Tibial nerve (tissue), 4 donors: ENCODE data around the gene MRTFA. TPM values are rescaled to one million over a fixed set of nuclear protein-coding genes. Genes with fewer than 3 reads are reported as not detected.

Experiments used
- DNase-seq, 2 donors: peaks; one replicate each; pipeline ENCODE4 v3.0.0-alpha.2; 2019; ENCODE audit warnings: low spot score in 2 of 2
- H3K27ac ChIP-seq, 4 donors: fragments of 200-600 bp; sonication (generic) in 3 of 4; one replicate each; pipeline ENCODE4 v1.5.1; 2017 to 2019; ENCODE audit warnings: mild to moderate bottlenecking in 1 of 4
- H3K27me3 ChIP-seq, 2 donors: fragments of 200-600 bp; sonication (generic) in 1 of 2; one replicate each; pipeline versions ENCODE4 v1.5.1 to v1.6.0; 2017 to 2019
- H3K36me3 ChIP-seq, 3 donors: fragments of 200-600 bp; sonication (generic); one replicate each; pipeline ENCODE4 v1.5.1; 2018 to 2019
- H3K4me1 ChIP-seq, 4 donors: fragments of 200-600 bp; sonication (generic) in 3 of 4; one replicate each; pipeline ENCODE4 v1.5.1; 2017 to 2019
- H3K4me3 ChIP-seq, 4 donors: fragments of 200-600 bp; sonication (generic) in 3 of 4; one replicate each; pipeline ENCODE4 v1.5.1; 2017 to 2019; ENCODE audit warnings: mild to moderate bottlenecking in 1 of 4, moderate library complexity in 1 of 4
- H3K9me3 ChIP-seq, 4 donors: fragments of 200-600 bp; sonication (generic) in 3 of 4; one replicate each; pipeline ENCODE4 v1.5.1; 2017 to 2019
- EP300 ChIP-seq, 2 donors: sonication (generic); formaldehyde crosslinking; IDR thresholded peaks; one replicate each; pipeline ENCODE4 v1.6.1; 2017; ENCODE audit warnings: antibody characterized with exemption in 2 of 2, mild to moderate bottlenecking in 1 of 2
- POLR2A ChIP-seq, 2 donors: fragments of 450-650 bp; IDR thresholded peaks; one replicate each; pipeline ENCODE4 v1.6.1; 2017; ENCODE audit warnings: antibody characterized with exemption in 2 of 2, mild to moderate bottlenecking in 2 of 2, moderate library complexity in 2 of 2
- WGBS, 2 donors: methylation state at CpG; one replicate each; pipeline ENCODE4 v1.1.5; 2018; 5-methylcytosine and 5-hydroxymethylcytosine counted together
- total RNA-seq, 4 donors: library from RNA; depleted of rRNA; stranded (reverse); fragments of >200 nt; gene quantifications; one replicate each; pipeline ENCODE4 v1.1.0, GENCODE V29; 2016
- TF ChIP-seq, protein P1 (sequence below), 5 experiments: fragments of 200-600 bp in 3 of 5; fragments of 450-650 bp in 2 of 5; sonication (generic) in 3 of 5; IDR thresholded peaks; one replicate each; pipeline ENCODE4 v1.5.1; 2016 to 2019; ENCODE audit warnings: antibody characterized with exemption in 5 of 5, mild to moderate bottlenecking in 3 of 5, moderate library complexity in 2 of 5

Gene MRTFA
- total RNA-seq, 4 donors from 2014 or later, result 69.7 to 119 (median 104) TPM

DNA sequence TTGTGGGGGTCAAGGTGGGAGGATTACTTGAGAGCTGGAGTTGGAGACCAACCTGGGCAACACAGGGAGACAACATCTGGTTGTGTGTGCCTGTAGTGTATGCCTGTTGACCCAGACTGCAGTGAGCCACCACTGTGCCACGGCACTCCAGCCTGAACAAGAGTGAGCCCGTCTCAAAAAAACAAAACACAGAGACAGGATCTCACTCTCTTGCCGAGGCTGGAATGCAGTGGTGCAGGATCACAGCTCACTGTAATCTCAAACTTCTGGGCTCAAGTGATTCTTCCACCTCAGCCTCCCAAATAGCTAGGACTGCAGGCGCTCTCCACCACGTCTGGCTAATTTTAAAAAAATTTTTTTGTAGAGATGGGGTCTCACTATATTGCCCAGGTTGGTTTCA lies 153.6 kb downstream of the MRTFA start:
- TF ChIP-seq EP300 (IDR thresholded peaks at IDR 0.05) (no peak), POLR2A (IDR thresholded peaks at IDR 0.05) (no peak)
- TF ChIP-seq, protein P1, sequence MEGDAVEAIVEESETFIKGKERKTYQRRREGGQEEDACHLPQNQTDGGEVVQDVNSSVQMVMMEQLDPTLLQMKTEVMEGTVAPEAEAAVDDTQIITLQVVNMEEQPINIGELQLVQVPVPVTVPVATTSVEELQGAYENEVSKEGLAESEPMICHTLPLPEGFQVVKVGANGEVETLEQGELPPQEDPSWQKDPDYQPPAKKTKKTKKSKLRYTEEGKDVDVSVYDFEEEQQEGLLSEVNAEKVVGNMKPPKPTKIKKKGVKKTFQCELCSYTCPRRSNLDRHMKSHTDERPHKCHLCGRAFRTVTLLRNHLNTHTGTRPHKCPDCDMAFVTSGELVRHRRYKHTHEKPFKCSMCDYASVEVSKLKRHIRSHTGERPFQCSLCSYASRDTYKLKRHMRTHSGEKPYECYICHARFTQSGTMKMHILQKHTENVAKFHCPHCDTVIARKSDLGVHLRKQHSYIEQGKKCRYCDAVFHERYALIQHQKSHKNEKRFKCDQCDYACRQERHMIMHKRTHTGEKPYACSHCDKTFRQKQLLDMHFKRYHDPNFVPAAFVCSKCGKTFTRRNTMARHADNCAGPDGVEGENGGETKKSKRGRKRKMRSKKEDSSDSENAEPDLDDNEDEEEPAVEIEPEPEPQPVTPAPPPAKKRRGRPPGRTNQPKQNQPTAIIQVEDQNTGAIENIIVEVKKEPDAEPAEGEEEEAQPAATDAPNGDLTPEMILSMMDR (IDR thresholded peaks at IDR 0.05), result no peak
- 92% methylated on average over 5 of the region's 5 CpGs for WGBS, 2 donors
- Histone ChIP-seq H3K9me3 (no peaks in the 10 kb centered on the region), H3K4me1 (peaks cover 0 to 69% (median 26%) of the 10 kb centered on the region in 4 donors), H3K36me3 (peaks cover 0 to 3% (median 0%) of the 10 kb centered on the region in 3 donors), H3K27ac (no peak overlapping the region), H3K27me3 (no peaks in the 10 kb centered on the region), H3K4me3 (no peak overlapping the region)
- no peak for DNase-seq

DNA sequence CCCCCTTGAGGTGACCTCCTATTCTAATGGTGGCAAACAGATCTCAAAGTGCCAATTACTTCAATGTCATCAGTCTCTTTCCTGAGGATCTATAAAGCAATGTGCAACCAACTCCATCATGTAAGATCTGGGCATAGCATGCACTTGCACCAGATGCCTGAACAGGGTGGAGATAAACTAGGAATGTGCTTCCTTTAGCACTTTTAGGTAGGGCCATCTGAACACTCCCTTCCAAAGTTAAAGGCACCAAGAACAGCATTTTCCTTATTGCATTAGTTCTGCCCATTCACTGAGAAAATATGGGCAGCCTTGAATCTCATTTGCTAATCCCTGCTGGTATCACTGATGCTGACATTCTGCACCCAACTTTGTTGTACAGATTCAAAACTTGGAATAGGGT lies 154.1 kb downstream of the MRTFA start:
- no peak overlapping the region for H3K27ac ChIP-seq
- no peaks in the 10 kb centered on the region for H3K27me3 ChIP-seq
- no peak for DNase-seq
- peaks cover 0 to 3% (median 0%) of the 10 kb centered on the region in 3 donors for H3K36me3 ChIP-seq
- H3K4me3 ChIP-seq, result no peak overlapping the region
- H3K4me1 ChIP-seq, result peaks cover 0 to 70% (median 25%) of the 10 kb centered on the region in 4 donors
- H3K9me3 ChIP-seq, result no peaks in the 10 kb centered on the region
- no peak for TF ChIP-seq POLR2A (IDR thresholded peaks at IDR 0.05)
- TF ChIP-seq EP300 (IDR thresholded peaks at IDR 0.05), result no peak
- TF ChIP-seq, protein P1 (IDR thresholded peaks at IDR 0.05), result no peak

DNA sequence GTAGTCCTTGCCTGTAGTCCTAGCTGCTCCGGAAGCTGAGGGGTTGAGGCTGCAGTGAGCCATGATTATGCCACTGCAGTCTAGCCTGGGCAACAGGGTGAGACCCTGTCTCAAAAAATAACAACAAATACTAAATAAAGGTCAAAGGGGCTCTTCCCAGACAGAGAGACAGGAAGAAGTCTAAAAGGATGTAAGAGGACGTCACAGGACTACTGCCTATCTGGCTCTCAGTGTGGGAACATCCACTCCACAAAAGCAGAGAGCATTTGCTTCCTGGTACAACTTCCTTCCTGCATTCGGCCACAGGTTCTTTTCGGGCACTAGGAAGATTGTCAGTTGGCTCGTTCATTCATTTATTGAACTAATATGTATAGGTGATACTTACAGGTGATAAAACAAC lies 155.5 kb downstream of the MRTFA start:
- 78 to 79% methylated on average over 5 of the region's 5 CpGs for WGBS, 2 donors
- H3K36me3 ChIP-seq, result peaks cover 0 to 3% (median 0%) of the 10 kb centered on the region in 3 donors
- no peaks in the 10 kb centered on the region for H3K27me3 ChIP-seq
- H3K27ac ChIP-seq, result no peak overlapping the region
- H3K4me1 ChIP-seq, result peaks cover 0 to 61% (median 14%) of the 10 kb centered on the region in 4 donors
- H3K9me3 ChIP-seq, result no peaks in the 10 kb centered on the region
- TF ChIP-seq, protein P1 (IDR thresholded peaks at IDR 0.05), result no peak
- TF ChIP-seq POLR2A (IDR thresholded peaks at IDR 0.05), result no peak
- TF ChIP-seq EP300 (IDR thresholded peaks at IDR 0.05), result no peak
- no peak for DNase-seq
- no peak overlapping the region for H3K4me3 ChIP-seq

DNA sequence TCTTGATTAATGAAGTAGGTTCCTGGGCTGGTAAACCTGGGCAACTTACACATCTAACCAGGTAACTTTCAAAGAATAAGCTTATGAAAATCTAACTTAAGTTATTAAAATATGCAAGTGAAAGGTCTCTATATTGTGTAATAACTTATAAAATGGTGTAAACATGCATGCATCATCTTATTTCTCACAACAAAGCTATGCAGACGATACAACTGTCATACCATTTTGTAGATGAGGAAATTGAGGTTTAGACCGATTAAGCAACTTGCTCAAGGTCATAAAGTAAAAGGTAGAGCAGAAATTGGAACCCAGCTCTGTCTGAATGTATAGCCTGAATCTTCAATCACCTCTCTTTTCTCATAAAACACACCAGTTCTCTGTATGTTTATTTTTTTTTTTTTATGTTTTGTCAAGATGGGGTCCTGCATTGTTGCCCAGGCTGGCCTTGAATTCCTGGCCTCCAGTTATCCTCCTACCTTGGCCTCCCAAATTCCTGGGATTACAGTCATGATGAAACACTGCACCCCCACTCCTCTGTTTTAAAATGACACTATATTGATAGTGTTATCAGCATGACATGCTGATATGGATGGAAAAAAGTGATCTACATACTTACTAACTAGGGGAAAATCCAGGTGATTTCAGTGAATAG lies 156.5 kb downstream of the MRTFA start:
- Histone ChIP-seq H3K27ac (no peak overlapping the region), H3K4me3 (no peak overlapping the region), H3K9me3 (no peaks in the 10 kb centered on the region), H3K36me3 (peaks cover 0 to 3% (median under 1%) of the 10 kb centered on the region in 3 donors), H3K4me1 (peaks cover 0 to 51% (median 8%) of the 10 kb centered on the region in 4 donors), H3K27me3 (no peaks in the 10 kb centered on the region)
- TF ChIP-seq POLR2A (IDR thresholded peaks at IDR 0.05), result no peak
- no peak for TF ChIP-seq EP300 (IDR thresholded peaks at IDR 0.05)
- TF ChIP-seq, protein P1 (IDR thresholded peaks at IDR 0.05), result no peak
- DNase-seq, result no peak
- WGBS, 2 donors, result 79 to 84% methylated on average over 2 of the region's 2 CpGs

DNA sequence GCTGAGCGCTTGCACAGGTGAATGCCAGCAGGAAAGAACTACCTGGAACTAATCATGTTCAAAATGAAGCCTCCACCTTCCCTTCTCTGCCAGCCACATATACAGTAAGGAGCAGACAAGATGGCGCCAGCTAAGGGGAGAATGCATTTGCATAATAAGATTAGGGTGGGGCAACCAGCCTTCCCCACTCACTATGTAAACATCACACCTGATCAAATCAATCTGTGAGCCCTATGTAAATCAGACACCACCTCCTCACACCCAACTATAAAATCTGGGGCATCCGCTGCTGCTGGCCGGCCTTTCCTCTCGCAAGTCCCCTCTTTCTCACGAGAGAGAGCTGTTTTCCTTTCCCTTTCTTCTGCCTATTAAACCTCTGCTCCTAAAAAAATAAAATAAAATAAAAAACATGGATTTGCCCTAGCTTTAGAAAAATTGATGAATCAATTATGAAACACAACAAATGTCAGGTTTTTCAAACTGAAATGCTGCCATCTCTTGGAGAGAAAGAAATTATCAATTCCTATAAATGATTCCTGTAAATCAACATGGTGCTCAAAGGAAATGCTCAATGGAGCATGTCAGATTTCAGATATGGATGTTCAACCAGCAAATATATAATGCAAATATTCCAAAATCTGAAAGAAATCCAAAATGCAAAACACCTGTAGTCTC lies 157.3 kb downstream of the MRTFA start:
- no peak overlapping the region for H3K4me3 ChIP-seq
- no peaks in the 10 kb centered on the region for H3K9me3 ChIP-seq
- no peaks in the 10 kb centered on the region for H3K27me3 ChIP-seq
- DNase-seq, result no peak
- peaks cover 0 to 6% (median 1%) of the 10 kb centered on the region in 3 donors for H3K36me3 ChIP-seq
- H3K27ac ChIP-seq, result no peak overlapping the region
- 88 to 91% methylated on average over 6 of the region's 6 CpGs for WGBS, 2 donors
- no peak for TF ChIP-seq EP300 (IDR thresholded peaks at IDR 0.05)
- TF ChIP-seq, protein P1 (IDR thresholded peaks at IDR 0.05), result no peak
- no peak for TF ChIP-seq POLR2A (IDR thresholded peaks at IDR 0.05)
- peaks cover 0 to 44% (median 8%) of the 10 kb centered on the region in 4 donors for H3K4me1 ChIP-seq
